HG03097 (cell line): ENCODE data around the gene CLEC18B.
"Not testable (repeated sequence)": the region's sequence is repeated elsewhere in the genome, so short reads cannot be mapped to it uniquely, and the experiment has no call there.

Experiments
- ATAC-seq: cut with Tn5 transposase; IDR thresholded peaks from one replicate; pipeline ENCODE4 v1.9.1; 2021; ENCODE audit not compliant: unreplicated experiment, low FRiP score

CLEC18B gene

GRCh38 chr16:74409185-74409981 lies 11.9 kb downstream of the CLEC18B start:
- ATAC-seq, result not testable (repeated sequence)

GRCh38 chr16:74407362-74407705 lies 13.9 kb downstream of the CLEC18B start:
- not testable (repeated sequence) for ATAC-seq

GRCh38 chr16:74406600-74407361 lies 14.5 kb downstream of the CLEC18B start:
- ATAC-seq, result not testable (repeated sequence)

GRCh38 chr16:74404148-74404933 lies 16.9 kb downstream of the CLEC18B start:
- ATAC-seq, result not testable (repeated sequence)

- ATAC-seq, result not testable (repeated sequence)
These were observed 21.0 kb downstream of the CLEC18B start for GRCh38 chr16:74400238-74400637.

GRCh38 chr16:74398212-74398895 lies 22.9 kb downstream of the CLEC18B start:
- not testable (repeated sequence) for ATAC-seq

GRCh38 chr16:74396521-74397017 lies 24.7 kb downstream of the CLEC18B start:
- not testable (repeated sequence) for ATAC-seq

- ATAC-seq, result not testable (repeated sequence)
These were observed 26.7 kb downstream of the CLEC18B start for GRCh38 chr16:74394604-74395003.

- ATAC-seq, result not testable (repeated sequence)
These were observed 27.1 kb downstream of the CLEC18B start for GRCh38 chr16:74394131-74394530.

- not testable (repeated sequence) for ATAC-seq
These were observed 29.7 kb downstream of the CLEC18B start for GRCh38 chr16:74391454-74392050.

- not testable (repeated sequence) for ATAC-seq
These were observed 38.8 kb downstream of the CLEC18B start for GRCh38 chr16:74382339-74383034.

GRCh38 chr16:74373847-74374184 lies 47.5 kb downstream of the CLEC18B start:
- ATAC-seq, result not testable (repeated sequence)

- ATAC-seq, result no peak
These were observed 48.1 kb downstream of the CLEC18B start for GRCh38 chr16:74372953-74373846.

- ATAC-seq, result no peak
These were observed 48.9 kb downstream of the CLEC18B start for GRCh38 chr16:74372369-74372768.

GRCh38 chr16:74370338-74371135 lies 50.7 kb downstream of the CLEC18B start:
- not testable (repeated sequence) for ATAC-seq

- ATAC-seq, result peak; percentile 95
These were observed 53.0 kb downstream of the CLEC18B start for GRCh38 chr16:74368002-74368911.
